HG02610 (cell line): ENCODE results near the gene TNKS1BP1.

Experiments
- ATAC-seq: cut with Tn5 transposase; IDR thresholded peaks from one replicate; pipeline ENCODE4 v1.9.1; 2021; ENCODE audit warnings: mild to moderate bottlenecking, moderate library complexity; ENCODE audit not compliant: unreplicated experiment

The TNKS1BP1 gene

DNA sequence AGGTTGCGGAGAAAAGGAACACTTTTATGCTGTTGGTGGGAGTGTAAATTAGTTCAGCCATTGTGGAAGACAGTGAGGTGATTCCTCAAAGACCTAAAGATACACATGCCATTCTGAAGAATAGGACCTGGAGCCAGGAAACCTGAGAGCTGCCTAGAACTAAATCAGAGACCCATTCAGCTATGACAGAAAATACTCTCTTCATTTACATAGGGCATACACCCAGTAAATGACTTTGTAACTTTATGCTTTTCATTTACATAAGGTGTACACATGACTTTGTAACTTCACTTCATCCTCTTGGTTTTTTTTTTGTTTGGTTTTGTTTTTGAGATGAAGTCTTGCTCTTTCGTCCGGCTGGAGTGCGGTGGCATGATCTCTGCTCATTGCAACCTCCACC lies 62.6 kb downstream of the TNKS1BP1 start:
- ATAC-seq = no peak

DNA sequence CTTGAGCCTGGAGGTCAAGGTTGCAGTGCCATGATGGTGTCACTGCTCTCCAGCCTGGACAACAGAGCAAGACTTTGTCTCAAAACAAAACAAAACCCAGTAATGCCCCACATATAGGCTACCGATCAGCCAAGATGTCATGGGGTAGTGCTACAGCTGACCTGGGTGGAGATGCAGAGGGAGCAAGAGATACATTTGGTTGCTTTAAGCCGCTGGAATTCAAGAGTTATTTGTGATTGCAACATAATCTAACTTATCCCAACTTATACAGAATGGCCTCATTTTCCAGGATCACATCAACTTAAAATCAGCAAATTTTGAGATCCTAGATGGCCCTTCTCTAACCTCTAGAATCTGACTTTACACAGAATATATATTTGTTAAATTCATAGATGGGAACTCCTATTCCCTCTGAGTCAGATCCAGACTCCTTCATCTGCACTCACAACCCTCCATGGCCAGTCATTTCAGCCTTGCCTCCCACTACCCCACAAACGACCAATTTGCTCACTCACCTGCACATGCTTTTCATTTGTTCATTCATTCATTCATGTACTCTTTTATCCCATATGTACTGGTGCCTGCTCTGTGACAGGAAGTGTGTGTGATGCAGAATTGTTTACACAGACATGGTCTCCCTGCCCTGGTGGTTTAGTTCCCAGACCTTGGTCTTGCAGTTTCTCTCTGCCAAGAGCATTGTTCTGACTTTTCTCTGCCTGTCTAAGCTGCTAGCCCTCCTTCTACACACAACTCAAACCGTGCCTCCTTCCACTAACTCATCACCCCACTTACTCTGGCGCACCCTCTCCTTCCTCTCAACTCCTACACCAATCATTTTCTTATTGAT lies 63.6 kb downstream of the TNKS1BP1 start:
- no peak for ATAC-seq

DNA sequence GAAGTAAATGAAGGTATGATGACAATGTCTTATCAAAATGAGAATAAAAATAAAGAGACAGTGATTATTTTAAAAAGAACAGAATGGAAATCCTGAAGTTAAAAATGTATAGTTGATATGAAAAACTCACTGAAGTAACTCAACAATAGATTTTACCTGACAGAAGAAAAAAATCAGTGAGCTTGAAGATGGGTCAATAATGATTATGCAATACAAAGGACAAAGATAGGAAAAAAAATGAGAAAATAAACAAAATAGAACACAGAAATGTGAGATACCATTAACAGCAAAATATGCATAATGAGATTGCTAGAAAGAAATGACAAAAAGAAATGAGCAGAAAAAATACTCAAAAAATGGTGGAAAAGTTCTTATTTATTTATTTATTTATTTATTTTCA lies 68.6 kb downstream of the TNKS1BP1 start:
- ATAC-seq = no peak

DNA sequence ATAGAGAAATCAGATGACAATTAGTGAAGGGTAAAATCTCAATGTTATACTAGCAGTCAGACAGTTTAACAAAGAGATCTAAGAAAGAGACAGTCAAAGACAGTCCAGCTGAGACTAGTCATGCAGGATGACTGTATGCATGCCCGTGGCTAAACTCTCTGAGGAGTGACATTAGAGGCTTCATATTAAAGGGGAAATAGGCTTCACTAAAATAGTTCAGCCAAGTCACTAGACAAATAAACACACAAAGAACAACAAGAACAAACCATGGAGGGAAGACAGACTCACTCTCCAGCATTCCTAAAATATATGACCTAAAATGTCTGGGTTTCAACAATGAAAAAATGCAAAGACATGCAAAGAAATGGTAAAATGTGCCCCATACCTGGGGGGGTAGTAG lies 69.1 kb downstream of the TNKS1BP1 start:
- ATAC-seq = no peak

DNA sequence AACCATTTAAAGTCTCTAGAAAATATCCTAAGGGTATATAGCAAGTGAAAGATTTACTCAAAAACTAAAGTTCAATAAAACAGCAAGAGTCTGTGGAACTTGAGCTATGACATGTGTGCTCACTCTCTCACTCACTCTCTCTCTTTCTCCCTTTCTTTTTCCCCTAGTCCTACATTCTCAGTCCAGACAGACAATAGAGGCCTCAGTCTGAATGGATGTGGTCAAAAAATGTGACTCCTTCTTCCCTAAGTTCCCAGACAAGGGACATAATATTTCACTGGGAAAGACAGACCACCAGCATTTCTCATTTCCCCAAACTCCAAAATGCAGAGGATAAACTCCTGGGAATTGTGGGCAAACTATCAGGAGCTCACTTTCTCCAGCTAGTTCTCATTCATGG lies 70.1 kb downstream of the TNKS1BP1 start:
- no peak for ATAC-seq

DNA sequence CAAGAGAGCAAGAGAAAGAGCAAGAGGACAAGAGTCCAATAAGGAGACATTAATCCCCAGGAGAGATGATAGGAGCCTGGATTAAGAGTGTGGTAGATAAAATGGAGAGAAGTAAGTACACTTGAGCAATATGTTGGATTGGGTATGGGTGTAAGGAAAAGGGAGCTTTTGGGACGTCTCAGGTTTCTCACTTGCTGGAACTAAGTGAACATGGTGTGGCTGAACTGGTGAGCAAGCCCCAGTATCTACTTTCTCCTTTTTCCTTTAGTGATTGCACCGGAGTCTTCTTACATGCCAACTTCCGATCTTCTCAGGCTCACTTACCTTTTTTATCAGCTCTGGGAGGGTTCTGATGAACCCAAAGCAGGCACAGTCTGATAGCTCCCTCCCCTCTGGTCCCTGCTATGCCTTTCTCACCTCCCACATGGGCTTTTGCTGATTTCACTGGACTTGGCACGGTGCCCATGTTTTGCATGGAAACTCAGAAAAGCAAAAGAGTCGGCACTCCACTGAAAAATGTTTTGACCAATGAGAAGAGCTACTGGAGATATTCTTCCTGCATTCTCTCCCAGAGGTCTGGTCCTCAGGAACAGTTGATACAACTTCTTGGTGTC lies 73.2 kb downstream of the TNKS1BP1 start:
- no peak for ATAC-seq

DNA sequence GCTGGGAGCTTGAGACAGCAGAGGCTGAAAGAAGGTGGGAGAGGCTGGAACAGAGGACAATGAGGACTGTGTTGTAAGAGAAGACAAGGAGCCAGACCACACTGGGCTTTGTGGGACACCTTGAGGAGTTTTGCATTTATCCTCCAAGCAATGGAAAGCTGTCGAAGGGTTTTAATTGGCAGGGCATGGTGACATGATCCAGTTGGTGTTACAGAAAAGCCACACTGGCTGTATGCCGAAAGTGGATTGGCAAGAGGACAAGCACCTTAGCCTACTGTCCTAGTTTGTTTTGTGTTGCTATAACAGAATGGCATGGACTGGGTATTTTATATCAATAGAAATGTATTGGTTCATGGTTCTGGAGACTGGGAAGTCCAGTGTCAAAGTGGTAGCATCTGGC lies 73.7 kb downstream of the TNKS1BP1 start:
- ATAC-seq = no peak
